Measurements from ENCODE around the gene IL18BP.

The IL18BP gene

DNA sequence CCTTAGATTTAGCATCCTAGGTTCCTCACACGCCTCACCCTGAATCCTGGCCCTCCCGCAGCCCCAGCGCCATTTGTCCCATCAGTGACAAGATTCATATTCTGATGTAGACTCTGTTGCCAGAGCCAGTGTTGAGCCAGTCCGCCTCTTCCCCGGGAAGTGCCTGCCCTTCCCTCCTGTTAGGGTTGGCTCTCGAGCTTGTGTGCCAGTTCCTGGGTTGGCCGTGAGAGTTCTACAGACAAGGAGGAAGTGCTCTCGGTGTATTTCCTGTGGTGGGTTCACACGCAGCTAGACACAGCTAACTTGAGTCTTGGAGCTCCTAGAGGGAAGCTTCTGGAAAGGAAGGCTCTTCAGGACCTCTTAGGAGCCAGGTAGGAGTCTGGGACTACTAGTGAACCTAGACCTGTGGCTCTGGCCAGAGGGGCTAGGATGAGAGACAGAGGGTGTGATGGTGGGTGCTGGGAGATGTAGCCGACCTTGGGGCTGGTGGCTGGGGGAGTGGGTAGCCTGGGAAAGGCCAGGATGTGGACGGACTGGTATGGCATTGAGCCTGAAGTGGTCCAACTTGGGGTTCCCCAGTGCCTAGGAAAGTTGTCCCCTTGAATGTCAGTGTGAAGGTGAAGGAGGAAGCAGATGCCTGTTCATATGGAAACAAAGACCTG, at the start of gene IL18BP:
Gene IL18BP, plus strand, starts transcription at position 261 of the 662 bp plus-strand sequence. CDS start 1,076 bp downstream, outside the sequence.
- DNase-seq: no peak

GRCh38 chr11:71949034-71949433, 49.7 kb upstream of the IL18BP start:
- DNase-seq: no peak

DNA sequence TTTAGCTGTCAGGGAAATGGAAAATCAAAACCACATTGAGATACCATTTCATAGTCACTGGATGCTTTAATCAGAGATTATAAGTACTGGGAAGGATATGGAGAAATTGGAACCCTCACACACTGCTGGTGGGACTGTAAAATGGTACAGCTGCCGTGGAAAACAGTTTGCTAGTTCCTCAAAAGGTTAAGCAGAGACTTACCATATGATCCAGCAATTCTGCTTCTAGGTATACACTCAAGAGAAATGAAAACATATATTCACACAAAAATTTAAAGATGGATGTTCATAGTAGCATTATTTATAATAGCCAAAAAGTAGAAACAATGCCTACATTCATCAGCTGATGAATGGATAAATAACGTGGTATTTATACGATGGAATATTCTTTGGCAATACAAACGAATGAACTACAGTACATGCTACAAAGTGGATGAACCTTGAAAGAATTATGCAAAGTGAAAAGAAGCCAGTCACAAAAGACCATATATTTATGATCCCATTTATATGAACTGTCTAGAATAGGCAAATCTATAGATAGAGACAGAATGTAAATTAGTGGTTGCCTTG, 46.9 kb upstream of the IL18BP start:
- DNase-seq: no peak

DNA sequence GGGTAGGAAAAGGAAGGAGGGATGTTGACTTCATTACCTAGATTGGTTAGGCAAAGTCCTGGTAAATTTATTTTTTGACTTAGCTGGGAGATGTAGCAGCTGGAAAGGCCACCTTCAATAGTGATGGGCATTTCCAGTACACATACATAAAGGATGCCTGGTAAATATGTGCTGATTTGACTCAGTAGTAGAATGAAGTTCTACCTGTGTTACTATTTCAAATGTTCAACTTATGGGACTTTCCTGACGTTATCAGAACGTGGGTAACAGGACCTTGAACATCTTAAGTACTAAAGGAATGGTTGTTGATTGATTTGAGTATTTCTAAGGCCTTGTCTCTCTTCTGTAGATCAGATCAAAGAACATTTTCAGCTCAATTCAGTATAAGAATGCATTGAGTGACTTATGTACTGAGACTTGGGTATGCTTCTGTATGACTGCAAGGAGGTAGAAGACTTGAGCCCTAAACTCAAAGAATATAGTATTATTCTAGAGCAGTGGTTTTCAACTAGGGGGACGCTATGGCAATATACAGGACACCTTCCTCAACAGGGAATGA, 42.7 kb upstream of the IL18BP start:
- DNase-seq: no peak

- no peak for DNase-seq
Observed at GRCh38 chr11:71962428-71963038, 36.2 kb upstream of the IL18BP start.

DNA sequence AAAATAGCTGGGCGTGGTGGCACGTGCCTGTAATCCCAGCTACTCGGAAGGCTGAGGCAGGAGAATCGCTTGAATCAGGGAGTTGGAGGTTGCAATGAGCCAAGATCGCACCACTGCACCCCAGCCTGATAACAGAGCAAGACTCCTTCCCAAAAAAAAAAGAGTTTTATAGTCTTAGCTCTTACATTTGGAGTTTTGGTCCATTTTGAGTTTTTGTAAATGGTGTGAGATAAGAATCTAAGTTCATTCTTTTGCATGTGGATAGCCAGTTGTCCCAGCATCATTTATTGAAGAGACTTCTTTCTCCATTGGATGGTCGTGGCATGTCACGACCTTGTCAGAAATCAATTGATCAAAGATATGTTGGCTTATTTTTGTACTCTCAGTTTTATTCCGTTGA, 35.2 kb upstream of the IL18BP start:
- DNase-seq: no peak

GRCh38 chr11:71964641-71965040, 34.1 kb upstream of the IL18BP start:
- DNase-seq: no peak

GRCh38 chr11:71971680-71972079, 27.0 kb upstream of the IL18BP start:
- no peak for DNase-seq

- DNase-seq: no peak
Observed at GRCh38 chr11:71976551-71976950, 22.2 kb upstream of the IL18BP start.

DNA sequence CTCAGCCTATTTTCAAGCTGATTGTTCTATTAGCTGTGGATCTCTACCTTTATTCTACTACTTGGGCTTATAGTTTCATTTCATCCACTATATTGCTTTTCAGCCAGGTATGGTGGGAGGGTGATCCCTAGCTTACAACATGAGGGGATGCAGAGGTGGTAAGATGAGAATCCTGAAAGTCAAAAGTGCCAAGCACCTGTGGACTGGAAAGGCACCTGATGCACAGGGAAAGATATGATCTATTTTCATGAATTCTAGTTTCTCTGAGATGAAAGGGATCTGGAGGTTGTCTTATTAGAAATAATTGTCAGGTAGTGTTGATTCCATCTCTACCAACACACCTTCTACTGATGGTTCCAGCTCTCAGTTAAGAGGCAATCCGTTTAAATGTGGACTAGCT, 21.6 kb upstream of the IL18BP start:
- no peak for DNase-seq

DNA sequence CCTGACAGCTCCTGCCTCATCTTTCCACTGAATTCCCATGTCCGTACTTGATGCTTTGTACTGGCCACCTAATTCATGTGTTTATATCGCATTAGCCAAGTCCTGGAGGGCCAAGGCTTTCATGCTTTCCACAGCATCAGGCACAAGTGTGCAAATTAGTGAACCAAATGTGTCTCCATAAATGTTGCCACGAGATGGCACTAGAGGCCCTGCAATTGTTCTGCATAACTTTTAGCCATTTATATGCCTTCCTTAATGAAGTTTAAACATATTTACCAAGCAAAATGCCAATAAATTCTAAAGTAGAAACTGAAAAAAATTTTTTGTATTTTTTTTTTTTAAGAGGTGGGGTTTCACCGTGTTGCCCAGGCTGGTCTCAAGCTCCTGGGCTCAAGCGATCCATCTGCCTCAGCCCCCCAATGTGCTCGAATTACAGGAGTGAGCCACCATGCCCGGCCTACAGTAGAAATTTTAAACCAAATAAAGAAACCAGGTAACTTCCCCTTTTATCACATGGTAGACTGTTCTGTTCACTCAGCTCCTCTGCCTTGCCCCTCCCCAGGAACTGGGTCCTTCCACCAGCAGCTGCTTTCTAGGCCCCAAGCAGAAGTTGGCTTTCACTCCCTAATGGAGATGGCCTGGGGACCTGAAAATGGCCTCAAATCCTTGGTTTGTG, 20.8 kb upstream of the IL18BP start:
- peak in 1 of 2 experiments; percentile 46 for DNase-seq

GRCh38 chr11:71979094-71979493, 19.6 kb upstream of the IL18BP start:
- no peak for DNase-seq

- DNase-seq: no peak
Observed at GRCh38 chr11:71979602-71980001, 19.1 kb upstream of the IL18BP start.

DNA sequence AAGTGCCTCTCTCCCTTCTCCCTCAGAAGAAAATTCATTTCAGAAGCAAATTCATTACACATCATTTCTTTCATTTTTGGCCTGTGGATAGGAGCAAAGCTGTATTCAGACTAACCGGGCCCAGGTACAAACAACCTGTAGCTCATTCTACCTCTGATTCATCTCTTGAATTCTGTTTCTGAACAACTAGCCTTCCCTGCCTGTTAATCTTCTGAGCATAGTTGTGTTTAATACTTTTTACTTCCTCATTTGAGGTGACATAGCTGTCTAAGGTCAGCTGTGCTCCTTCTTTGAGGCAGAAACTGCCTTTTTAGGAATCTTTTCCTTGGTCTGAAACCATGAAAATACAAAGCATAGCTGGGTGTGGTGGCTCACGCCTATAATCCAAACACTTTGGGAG, 12.6 kb upstream of the IL18BP start:
- no peak for DNase-seq

DNA sequence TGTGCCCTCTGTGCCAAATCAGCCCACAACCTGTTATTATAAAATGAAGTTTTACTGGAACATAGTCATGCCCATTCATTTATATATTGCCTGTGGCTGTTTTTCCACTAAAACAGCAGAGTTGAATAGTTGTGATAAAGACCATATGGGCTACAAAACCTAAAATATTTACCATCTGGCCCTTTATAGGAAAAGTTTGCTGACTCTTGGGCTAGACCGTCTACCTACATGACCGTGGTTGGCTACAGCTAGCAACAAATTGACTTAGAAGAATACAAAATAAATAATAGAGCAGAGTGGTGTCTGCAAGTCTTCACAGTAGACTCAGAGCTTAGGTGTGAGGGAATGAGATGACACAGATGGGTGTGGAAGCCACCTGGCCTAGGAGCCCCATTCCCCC, 11.2 kb upstream of the IL18BP start:
- DNase-seq: no peak

GRCh38 chr11:71988050-71988449, 10.7 kb upstream of the IL18BP start:
- no peak for DNase-seq

DNA sequence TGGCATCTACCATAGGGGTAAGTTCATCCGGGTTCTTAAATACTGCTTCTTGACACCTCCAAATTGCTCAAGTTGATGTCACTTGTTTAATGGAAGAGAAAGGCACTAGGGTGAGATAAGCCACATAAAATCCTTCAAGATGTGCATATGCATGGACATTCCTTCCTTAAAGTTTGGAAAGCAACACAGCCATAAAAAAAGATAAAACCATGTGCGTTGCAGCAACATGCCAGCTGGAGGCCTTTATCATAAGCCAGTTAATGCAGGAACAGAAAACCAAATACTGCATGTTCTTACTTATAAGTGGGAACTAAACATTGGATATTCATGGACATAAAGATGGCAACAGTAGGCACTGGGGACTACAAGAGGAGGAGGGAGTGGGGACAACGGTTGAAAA, 8.0 kb upstream of the IL18BP start:
- no peak for DNase-seq

- no peak for DNase-seq
Observed at GRCh38 chr11:71991494-71991893, 7.2 kb upstream of the IL18BP start.

GRCh38 chr11:71992136-71992730, 6.5 kb upstream of the IL18BP start:
- DNase-seq: no peak

GRCh38 chr11:71994786-71995185, 3.9 kb upstream of the IL18BP start:
- no peak for DNase-seq

DNA sequence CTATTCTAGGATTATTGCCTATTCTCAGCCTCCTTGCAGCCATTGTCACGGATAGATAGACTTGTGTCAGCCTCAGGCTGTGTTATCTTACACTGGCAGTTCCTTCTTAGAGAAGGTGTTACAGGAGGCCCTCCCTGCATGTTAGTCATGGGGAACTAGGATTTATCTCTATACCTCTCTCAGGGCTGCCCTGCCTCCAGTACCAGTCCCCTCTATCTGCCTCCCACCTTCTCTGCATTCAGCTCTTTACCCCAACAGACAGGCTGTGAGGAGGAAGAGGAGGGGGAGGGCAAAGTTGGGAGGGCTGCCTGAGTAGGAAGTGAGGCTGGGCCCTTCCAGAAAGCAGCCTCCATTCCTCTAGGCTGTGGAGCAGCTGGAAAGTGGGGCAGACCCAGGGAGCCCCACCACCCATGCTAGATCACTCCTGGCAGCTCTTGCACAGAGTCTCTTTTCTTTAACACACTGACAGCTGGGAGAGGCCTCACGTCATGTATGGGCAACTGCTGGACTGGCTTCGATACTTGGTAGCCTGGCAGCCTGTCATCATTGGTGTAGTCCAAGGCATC, 2.9 kb upstream of the IL18BP start:
- peak in 1 of 2 experiments; percentile 10 for DNase-seq

GRCh38 chr11:71996517-71996916, 2.2 kb upstream of the IL18BP start:
- no peak for DNase-seq

DNA sequence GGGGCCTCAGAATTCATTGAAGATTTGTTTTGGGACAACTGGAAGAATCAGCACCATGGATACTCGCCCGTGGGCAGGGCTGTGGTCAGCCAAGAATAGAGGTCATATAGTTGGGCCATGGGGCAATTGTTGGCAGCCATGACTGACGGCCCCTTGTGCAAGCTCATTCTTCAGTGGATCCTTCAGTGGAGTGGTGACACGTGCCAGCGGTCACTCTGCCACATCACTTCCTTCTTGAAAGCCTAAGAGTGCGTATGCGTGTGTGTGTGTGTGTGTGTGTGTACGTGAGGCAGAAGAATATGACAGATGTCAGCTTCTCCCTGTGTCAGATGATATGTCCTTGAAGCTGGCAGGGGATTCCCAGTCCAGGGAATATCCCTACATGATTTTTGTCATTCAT, 1.8 kb upstream of the IL18BP start:
- peak; percentile 66 to 88 for DNase-seq
